Measurements from ENCODE around the gene ZNF214. TPM values are rescaled to one million over a fixed set of nuclear protein-coding genes. Genes with fewer than 3 reads are reported as not detected.
A peak's percentile ranks its signal among the peaks of the same experiment; 100 is the strongest.

The ZNF214 gene
- polyA plus RNA-seq, 3 donors: not detected

GRCh38 chr11:7021318-7021717, 1.2 kb upstream of the ZNF214 start:
- Histone ChIP-seq H3K9me3 (replicated peaks in 1 of 2; ENCODE audit: control insufficient read depth in 1 of 2, insufficient read depth in 1 of 2, low read length in 2 of 2) (no peaks in the 10 kb centered on the region), H3K36me3 (replicated peaks in 1 of 2; ENCODE audit: control insufficient read depth in 1 of 2, insufficient read depth in 2 of 2, low read length in 2 of 2) (no peaks in the 10 kb centered on the region), H4K20me1 (ENCODE audit: insufficient read depth, low read length) (no peaks in the 10 kb centered on the region), H3K4me3 (replicated peaks in 1 of 3; ENCODE audit: low read depth in 2 of 3, low read length in 3 of 3) (no peak overlapping the region), H3K27me3 (ENCODE audit: control insufficient read depth in 2 of 2, insufficient read depth in 2 of 2, low read length in 2 of 2) (peaks cover 2 to 24% of the 10 kb centered on the region in 2 donors), H3K9ac (ENCODE audit: insufficient read depth, low read length, poor library complexity, severe bottlenecking) (no peak overlapping the region), H2AFZ (ENCODE audit: insufficient read depth, low read depth, low read length, poor library complexity, severe bottlenecking) (no peak overlapping the region), H3K79me2 (ENCODE audit: insufficient read depth, low read length) (no peaks in the 10 kb centered on the region), H3K4me1 (ENCODE audit: control insufficient read depth in 1 of 2, insufficient read depth in 2 of 2, low read length in 2 of 2) (peaks cover 9 to 14% of the 10 kb centered on the region in 2 donors), H3K27ac (ENCODE audit: low read depth in 1 of 2, low read length in 2 of 2) (no peak overlapping the region), H3K4me2 (replicated peaks; ENCODE audit: extremely low read depth, low read length, poor library complexity, severe bottlenecking) (no peak overlapping the region)
- Mint-ChIP-seq H3K27me3 (ENCODE audit: low read depth in 3 of 3) (peaks cover 18 to 42% (median 23%) of the 10 kb centered on the region in 3 donors), H3K36me3 (peaks cover 0 to 3% of the 10 kb centered on the region in 2 donors), H3K27ac (no peak overlapping the region), H3K4me3 (no peak overlapping the region), H3K4me1 (peaks cover 16% of the 10 kb centered on the region), H3K9me3 (peaks cover 0 to 7% (median 0%) of the 10 kb centered on the region in 7 donors)
- no peak for TF ChIP-seq CTCF (IDR thresholded peaks at IDR 0.05)
- no CpG with 5 or more reads among the region's 5 CpGs for WGBS (ENCODE audit: insufficient coverage)
- intact Hi-C loops (cut with micrococcal nuclease): no loop called here
- no peak for DNase-seq

GRCh38 chr11:7019500-7020182, 505 bp downstream of the ZNF214 start:
- Histone ChIP-seq H3K4me2 (replicated peaks; ENCODE audit: extremely low read depth, low read length, poor library complexity, severe bottlenecking) (peak overlapping the region; percentile 88), H3K27ac (ENCODE audit: low read depth in 1 of 2, low read length in 2 of 2) (no peak overlapping the region), H3K27me3 (ENCODE audit: control insufficient read depth in 2 of 2, insufficient read depth in 2 of 2, low read length in 2 of 2) (peaks cover 2 to 24% of the 10 kb centered on the region in 2 donors), H3K79me2 (ENCODE audit: insufficient read depth, low read length) (no peaks in the 10 kb centered on the region), H4K20me1 (ENCODE audit: insufficient read depth, low read length) (no peaks in the 10 kb centered on the region), H3K9ac (ENCODE audit: insufficient read depth, low read length, poor library complexity, severe bottlenecking) (peak overlapping the region; percentile 25), H3K36me3 (replicated peaks in 1 of 2; ENCODE audit: control insufficient read depth in 1 of 2, insufficient read depth in 2 of 2, low read length in 2 of 2) (no peaks in the 10 kb centered on the region), H3K4me1 (ENCODE audit: control insufficient read depth in 1 of 2, insufficient read depth in 2 of 2, low read length in 2 of 2) (peaks cover 9 to 14% of the 10 kb centered on the region in 2 donors), H3K4me3 (replicated peaks in 1 of 3; ENCODE audit: low read depth in 2 of 3, low read length in 3 of 3) (peak overlapping the region; percentile 7 to 78 (median 40)), H3K9me3 (replicated peaks in 1 of 2; ENCODE audit: control insufficient read depth in 1 of 2, insufficient read depth in 1 of 2, low read length in 2 of 2) (no peaks in the 10 kb centered on the region), H2AFZ (ENCODE audit: insufficient read depth, low read depth, low read length, poor library complexity, severe bottlenecking) (peak overlapping the region; percentile 77)
- DNase-seq: no peak
- 4% methylated on average over 21 of the region's 26 CpGs for WGBS (ENCODE audit: insufficient coverage)
- H3K9me3 Mint-ChIP-seq: peaks cover 0 to 7% (median 0%) of the 10 kb centered on the region in 7 donors
- intact Hi-C loops (cut with micrococcal nuclease): no loop called here
- no peak for TF ChIP-seq CTCF (IDR thresholded peaks at IDR 0.05)
- H3K27ac Mint-ChIP-seq: peak overlapping the region in 1 of 7 donors; percentile 76
- H3K4me3 Mint-ChIP-seq: peak overlapping the region; percentile 75 to 95
- H3K27me3 Mint-ChIP-seq (ENCODE audit: low read depth in 3 of 3): peaks cover 17 to 38% (median 21%) of the 10 kb centered on the region in 3 donors
- peaks cover 16% of the 10 kb centered on the region for H3K4me1 Mint-ChIP-seq
- H3K36me3 Mint-ChIP-seq: peaks cover 0 to 3% of the 10 kb centered on the region in 2 donors
